H1 (cell line): ENCODE results near the gene FKBP2. TPM values are rescaled to one million over a fixed set of nuclear protein-coding genes. Genes with fewer than 3 reads are reported as not detected.

Experiments
- CHD7 ChIP-seq: fragments of 300-600 bp; sonication (generic); IDR thresholded peaks from 2 replicates; pipeline ENCODE4 v1.7.1; 2012; ENCODE audit warnings: low read length, moderate library complexity, mild to moderate bottlenecking, inconsistent platforms; ENCODE audit not compliant: insufficient replicate concordance
- polyA plus RNA-seq, 7 experiments: library from polyadenylated mRNA; depleted of rRNA in 3 of 7; stranded (reverse) in 5 of 7; unstranded in 2 of 7; fragments of >200 nt in 5 of 7; fragments of 200-250 nt in 2 of 7; gene quantifications; 1 replicate in 5 of 7; 2 replicates in 1 of 7; 4 replicates in 1 of 7; pipeline versions ENCODE4 v1.2.1 to v1.2.3, GENCODE V29; 2011 to 2013; ENCODE audit warnings: missing spikeins in 2 of 7, mixed read lengths in 2 of 7
- total RNA-seq: library from RNA; stranded (reverse); fragmentation: NEBNext Ultra II Directional; extraction: Animal tissue kit (Norgen Biotek cat#: 25700); gene quantifications from 2 replicates; pipeline ENCODE4 v1.2.1, GENCODE V29; 2021

FKBP2 gene
- total and polyA plus RNA-seq, 2 of the 8 experiments (the other 6 are each of a cell fraction or from before 2014, with no cell fraction given): 41.7 to 52.5 TPM

- TF ChIP-seq CHD7: no peak
Measured at GRCh38 chr11:64246871-64247728, 6.2 kb downstream of the FKBP2 start, which contains the start of gene PPP1R14B (continued).
